Pancreas (tissue), 10 donors: ENCODE measurements around the gene NEK6. TPM values are rescaled to one million over a fixed set of nuclear protein-coding genes. Genes with fewer than 3 reads are reported as not detected.

Source experiments
- ATAC-seq, 4 donors: fragments of 200-7000 bp; cut with Tn5 transposase; one replicate each; pipeline versions ENCODE4 v1.8.0 to v1.9.1; 2020; ENCODE audit warnings: mild to moderate bottlenecking in 4 of 4, moderate library complexity in 4 of 4
- DNase-seq, 6 donors: peaks; one replicate each; pipeline ENCODE4 v3.0.0-alpha.2; 2020
- FAIRE-seq: peaks from 2 replicates; lab custom pipeline; 2012; peaks lifted over from hg19 to GRCh38; lab: Jason Lieb, UNC
- H3K27ac ChIP-seq, 4 donors: fragments of 200-600 bp; sonication (generic); 1 replicate in 3 of 4; 2 replicates in 1 of 4; pipeline versions ENCODE4 v1.5.0 to v1.8.0; 2020
- H3K27me3 ChIP-seq, 4 donors: fragments of 200-600 bp; one replicate each; pipeline ENCODE4 v1.8.0; 2021
- H3K36me3 ChIP-seq, 3 donors: fragments of 200-600 bp; sonication (generic) in 1 of 3; one replicate each; pipeline versions ENCODE4 v1.5.0 to v1.8.0; 2020 to 2021
- H3K4me1 ChIP-seq, 3 donors: fragments of 200-600 bp; one replicate each; pipeline ENCODE4 v1.8.0; 2021
- H3K4me3 ChIP-seq, 4 donors: fragments of 200-600 bp; sonication (generic) in 2 of 4; one replicate each; pipeline versions ENCODE4 v1.5.0 to v1.8.0; 2020 to 2021
- H3K9me3 ChIP-seq, 4 donors: fragments of 200-600 bp; one replicate each; pipeline ENCODE4 v1.8.0; 2021
- WGBS, 2 donors: extraction: QIAGEN DNeasy Blood & Tissue Kit; methylation state at CpG; one replicate each; pipeline ENCODE4 v1.1.7; 2013; 5-methylcytosine and 5-hydroxymethylcytosine counted together
- intact Hi-C, 3 donors: fragments of 100-400 bp; cut with DNase I; formaldehyde crosslinking; loops; one replicate each; pipeline versions ENCODE4 v1.11.1 to v1.14.2; 2022
- polyA plus RNA-seq, 2 donors: library from polyadenylated mRNA; stranded (reverse); fragments of 200-250 nt; gene quantifications; one replicate each; pipeline ENCODE4 v1.2.3, GENCODE V29; 2013
- total RNA-seq, 6 donors: library from RNA; stranded (reverse); fragmentation: NEBNext Ultra II Directional in 4 of 6; extraction: Animal tissue kit (Norgen Biotek cat#: 25700) in 4 of 6; gene quantifications; one replicate each; pipeline versions ENCODE4 v1.2.1 to v1.2.4, GENCODE V29; 2021 to 2023
- TF ChIP-seq, protein P1 (sequence below), 4 donors: fragments of 200-600 bp; sonication (generic) in 3 of 4; IDR thresholded peaks; one replicate each; pipeline versions ENCODE4 v1.5.0 to v1.8.0; 2021; ENCODE audit warnings: antibody characterized with exemption in 4 of 4
- donor health status: healthy with polysubstance abuse.
- donor health status: DM: no; HTN: no; CAD: no; lungs with moderate emphysema.
- donor health status: DM: no; HTN: no; CAD: no.
- donor health status: control.
- donor health status: control.
- donor health status: Bipolar disorder and iron deficiency.
- donor health status: DM: yes; HTN: yes; CAD: no.
- donor health status: DM: no; HTN: no; CAD: no.
- donor health status: DM: no; HTN: no; CAD: no.
- donor health status: DM: yes; HTN: yes; CAD: no.

Gene NEK6
- total and polyA plus RNA-seq, 8 donors, result 7.8 to 67.0 (median 29.7) TPM

GRCh38 chr9:124342402-124342775 is 84.6 kb downstream of the NEK6 start:
- Histone ChIP-seq H3K4me1 (no peaks in the 10 kb centered on the region), H3K4me3 (no peak overlapping the region), H3K36me3 (peaks cover 0 to 19% (median 0%) of the 10 kb centered on the region in 3 donors), H3K9me3 (no peaks in the 10 kb centered on the region), H3K27ac (no peak overlapping the region), H3K27me3 (no peaks in the 10 kb centered on the region)
- intact Hi-C loops, result no loop called here
- WGBS, 2 donors, result 91 to 92% methylated on average over 11 of the region's 11 CpGs
- FAIRE-seq, result no peak
- TF ChIP-seq, protein P1, sequence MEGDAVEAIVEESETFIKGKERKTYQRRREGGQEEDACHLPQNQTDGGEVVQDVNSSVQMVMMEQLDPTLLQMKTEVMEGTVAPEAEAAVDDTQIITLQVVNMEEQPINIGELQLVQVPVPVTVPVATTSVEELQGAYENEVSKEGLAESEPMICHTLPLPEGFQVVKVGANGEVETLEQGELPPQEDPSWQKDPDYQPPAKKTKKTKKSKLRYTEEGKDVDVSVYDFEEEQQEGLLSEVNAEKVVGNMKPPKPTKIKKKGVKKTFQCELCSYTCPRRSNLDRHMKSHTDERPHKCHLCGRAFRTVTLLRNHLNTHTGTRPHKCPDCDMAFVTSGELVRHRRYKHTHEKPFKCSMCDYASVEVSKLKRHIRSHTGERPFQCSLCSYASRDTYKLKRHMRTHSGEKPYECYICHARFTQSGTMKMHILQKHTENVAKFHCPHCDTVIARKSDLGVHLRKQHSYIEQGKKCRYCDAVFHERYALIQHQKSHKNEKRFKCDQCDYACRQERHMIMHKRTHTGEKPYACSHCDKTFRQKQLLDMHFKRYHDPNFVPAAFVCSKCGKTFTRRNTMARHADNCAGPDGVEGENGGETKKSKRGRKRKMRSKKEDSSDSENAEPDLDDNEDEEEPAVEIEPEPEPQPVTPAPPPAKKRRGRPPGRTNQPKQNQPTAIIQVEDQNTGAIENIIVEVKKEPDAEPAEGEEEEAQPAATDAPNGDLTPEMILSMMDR (IDR thresholded peaks at IDR 0.05), result no peak
- DNase-seq, result no peak
- ATAC-seq, result no peak

GRCh38 chr9:124342776-124343485 is 85.2 kb downstream of the NEK6 start:
- H3K4me1 ChIP-seq, result no peaks in the 10 kb centered on the region
- no peak for DNase-seq
- ATAC-seq, result peak in 3 of 4 donors; percentile 18 to 21 (median 20)
- WGBS, 2 donors, result 72 to 79% methylated on average over 26 of the region's 26 CpGs
- no peak overlapping the region for H3K4me3 ChIP-seq
- no peaks in the 10 kb centered on the region for H3K9me3 ChIP-seq
- H3K27me3 ChIP-seq, result no peaks in the 10 kb centered on the region
- peaks cover 0 to 19% (median 0%) of the 10 kb centered on the region in 3 donors for H3K36me3 ChIP-seq
- TF ChIP-seq, protein P1 (IDR thresholded peaks at IDR 0.05), result no peak
- H3K27ac ChIP-seq, result no peak overlapping the region
- FAIRE-seq, result no peak
- intact Hi-C loops, result no loop called here

DNA sequence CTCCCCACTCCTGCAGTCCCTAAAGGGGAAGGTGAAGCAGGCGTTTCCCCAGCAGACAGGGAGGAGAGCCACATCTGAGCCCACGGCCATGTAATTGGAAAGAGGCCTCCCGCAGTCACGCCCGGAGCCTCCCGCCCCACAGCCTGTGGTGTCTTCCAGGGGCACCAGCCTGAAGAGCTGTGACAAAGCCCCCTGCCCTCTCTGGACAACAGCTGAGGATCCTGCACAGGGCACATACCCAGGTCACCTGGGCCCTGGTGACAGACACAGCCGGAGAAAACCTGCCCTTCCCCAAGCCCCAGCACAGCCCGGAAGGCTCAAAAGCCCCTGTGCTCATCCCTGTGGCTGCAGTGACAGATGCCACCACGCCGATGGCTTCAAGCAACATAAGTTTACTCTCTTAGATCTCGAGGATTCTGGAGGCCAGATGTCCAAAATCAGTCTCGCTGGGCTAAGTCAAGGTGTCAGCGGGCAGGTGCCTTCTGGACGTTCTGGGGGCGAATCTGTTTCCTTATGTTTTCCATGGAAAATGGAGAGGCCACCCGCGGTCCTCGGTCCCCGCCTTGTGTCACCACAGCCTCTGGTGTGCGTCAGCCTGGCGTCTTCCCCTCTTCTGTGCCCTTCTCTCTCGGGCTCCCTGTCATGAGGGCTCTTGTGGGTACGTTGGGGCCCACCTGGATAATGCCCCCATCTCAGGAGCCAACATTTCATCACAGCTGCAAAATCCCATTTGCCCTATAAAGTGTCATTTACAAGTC is 86.0 kb downstream of the NEK6 start:
- Histone ChIP-seq H3K9me3 (no peaks in the 10 kb centered on the region), H3K4me3 (no peak overlapping the region), H3K27ac (no peak overlapping the region), H3K4me1 (no peaks in the 10 kb centered on the region), H3K27me3 (no peaks in the 10 kb centered on the region), H3K36me3 (peaks cover 0 to 24% (median 0%) of the 10 kb centered on the region in 3 donors)
- intact Hi-C loops, result no loop called here
- ATAC-seq (no peak), DNase-seq (no peak), FAIRE-seq (no peak)
- TF ChIP-seq, protein P1 (IDR thresholded peaks at IDR 0.05), result no peak
- 92 to 94% methylated on average over 23 of the region's 23 CpGs for WGBS, 2 donors

- H3K27ac ChIP-seq, result no peak overlapping the region
These were observed 86.7 kb downstream of the NEK6 start for GRCh38 chr9:124344291-124345050.

More at GRCh38 chr9:124344291-124345050, 86.7 kb downstream of the NEK6 start:
- ATAC-seq (no peak), FAIRE-seq (no peak), DNase-seq (peak in 1 of 6 donors; percentile 49)
- TF ChIP-seq, protein P1 (IDR thresholded peaks at IDR 0.05), result no peak
- no peaks in the 10 kb centered on the region for H3K27me3 ChIP-seq
- H3K4me1 ChIP-seq, result no peaks in the 10 kb centered on the region
- no peaks in the 10 kb centered on the region for H3K9me3 ChIP-seq
- peaks cover 0 to 31% (median 1%) of the 10 kb centered on the region in 3 donors for H3K36me3 ChIP-seq
- intact Hi-C loops, result no loop called here
- no peak overlapping the region for H3K4me3 ChIP-seq
- 90 to 93% methylated on average over 29 of the region's 29 CpGs for WGBS, 2 donors
